Measurements from ENCODE around the gene CCDC124. TPM values are rescaled to one million over a fixed set of nuclear protein-coding genes. Genes with fewer than 3 reads are reported as not detected.

Gene CCDC124
- total RNA-seq, 2 experiments from 2014 or later: 26.9 to 28.1 TPM

- Histone ChIP-seq H3K9me3 (ENCODE audit: control insufficient read depth in 1 of 2, insufficient read depth in 1 of 2, low read length in 2 of 2) (peaks cover 0 to 27% of the 10 kb centered on the region in 2 experiments), H3K36me3 (ENCODE audit: insufficient read depth, low read length) (peaks cover 4% of the 10 kb centered on the region), H3K4me3 (ENCODE audit: low read length) (peak overlapping the region; percentile 38), H3K27me3 (ENCODE audit: control insufficient read depth in 1 of 2, insufficient read depth in 2 of 2, low read length in 2 of 2) (peaks cover 42 to 52% of the 10 kb centered on the region in 2 experiments), H3K27ac (ENCODE audit: low read depth in 1 of 2, low read length in 2 of 2) (no peak overlapping the region), H3K4me1 (ENCODE audit: insufficient read depth, low read length) (peaks cover 63% of the 10 kb centered on the region)
- peaks cover 60% of the 10 kb centered on the region for H3K4me1 Mint-ChIP-seq (ENCODE audit: low read depth)
- H3K4me3 Mint-ChIP-seq: peak overlapping the region; percentile 89
- intact Hi-C loops (cut with DNase I, micrococcal nuclease): no loop called here
- no peaks in the 10 kb centered on the region for H3K9me3 Mint-ChIP-seq
- peaks cover 11% of the 10 kb centered on the region for H3K36me3 Mint-ChIP-seq (ENCODE audit: low read depth)
- no peak for ATAC-seq (ENCODE audit: poor library complexity)
- peak overlapping the region; percentile 44 for H3K27ac Mint-ChIP-seq
- DNase-seq: no peak
- peaks cover 50% of the 10 kb centered on the region for H3K27me3 Mint-ChIP-seq
- POLR2A ChIA-PET: interaction anchor here (0.5 to 2.4 kb wide), 4 partner anchors 10 to 1763 kb away, joined by 3 to 12 read pairs (median 4); partner anchors contain the start of genes CCDC124, FAM32A and RPL18A
- CTCF ChIA-PET: interaction anchor here (1.1 to 3.4 kb wide), 4 partner anchors 11 to 89 kb away, joined by 5 to 11 read pairs (median 6); partner anchors contain the start of genes CCDC124 and RPL18A
- TF ChIP-seq, protein P1, sequence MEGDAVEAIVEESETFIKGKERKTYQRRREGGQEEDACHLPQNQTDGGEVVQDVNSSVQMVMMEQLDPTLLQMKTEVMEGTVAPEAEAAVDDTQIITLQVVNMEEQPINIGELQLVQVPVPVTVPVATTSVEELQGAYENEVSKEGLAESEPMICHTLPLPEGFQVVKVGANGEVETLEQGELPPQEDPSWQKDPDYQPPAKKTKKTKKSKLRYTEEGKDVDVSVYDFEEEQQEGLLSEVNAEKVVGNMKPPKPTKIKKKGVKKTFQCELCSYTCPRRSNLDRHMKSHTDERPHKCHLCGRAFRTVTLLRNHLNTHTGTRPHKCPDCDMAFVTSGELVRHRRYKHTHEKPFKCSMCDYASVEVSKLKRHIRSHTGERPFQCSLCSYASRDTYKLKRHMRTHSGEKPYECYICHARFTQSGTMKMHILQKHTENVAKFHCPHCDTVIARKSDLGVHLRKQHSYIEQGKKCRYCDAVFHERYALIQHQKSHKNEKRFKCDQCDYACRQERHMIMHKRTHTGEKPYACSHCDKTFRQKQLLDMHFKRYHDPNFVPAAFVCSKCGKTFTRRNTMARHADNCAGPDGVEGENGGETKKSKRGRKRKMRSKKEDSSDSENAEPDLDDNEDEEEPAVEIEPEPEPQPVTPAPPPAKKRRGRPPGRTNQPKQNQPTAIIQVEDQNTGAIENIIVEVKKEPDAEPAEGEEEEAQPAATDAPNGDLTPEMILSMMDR (IDR thresholded peaks at IDR 0.05): no peak
These were observed 15.7 kb downstream of the CCDC124 start for GRCh38 chr19:17948514-17948900.

GRCh38 chr19:17948931-17949930 lies 16.4 kb downstream of the CCDC124 start:
- H3K27me3 ChIP-seq (ENCODE audit: control insufficient read depth in 1 of 2, insufficient read depth in 2 of 2, low read length in 2 of 2): peaks cover 47 to 59% of the 10 kb centered on the region in 2 experiments
- no peaks in the 10 kb centered on the region for H3K36me3 ChIP-seq (ENCODE audit: insufficient read depth, low read length)
- H3K9me3 ChIP-seq (ENCODE audit: control insufficient read depth in 1 of 2, insufficient read depth in 1 of 2, low read length in 2 of 2): peaks cover 0 to 31% of the 10 kb centered on the region in 2 experiments
- ATAC-seq (ENCODE audit: poor library complexity) (no peak), DNase-seq (peak in 4 of 14 experiments; percentile 15 to 60 (median 44))
- Mint-ChIP-seq H3K4me1 (ENCODE audit: low read depth) (peaks cover 62% of the 10 kb centered on the region), H3K4me3 (peak overlapping the region; percentile 89), H3K27ac (peak overlapping the region; percentile 71), H3K36me3 (ENCODE audit: low read depth) (peaks cover 9% of the 10 kb centered on the region), H3K9me3 (no peaks in the 10 kb centered on the region), H3K27me3 (peaks cover 56% of the 10 kb centered on the region)
- no peak overlapping the region for H3K27ac ChIP-seq (ENCODE audit: low read depth in 1 of 2, low read length in 2 of 2)
- peaks cover 67% of the 10 kb centered on the region for H3K4me1 ChIP-seq (ENCODE audit: insufficient read depth, low read length)
- peak overlapping the region; percentile 38 for H3K4me3 ChIP-seq (ENCODE audit: low read length)
- TF ChIP-seq, protein P1 (IDR thresholded peaks at IDR 0.05): no peak
- intact Hi-C loops (cut with DNase I, micrococcal nuclease): no loop called here
- POLR2A ChIA-PET: interaction anchor here (0.5 to 2.4 kb wide), 6 partner anchors 11 to 1764 kb away, joined by 3 to 12 read pairs (median 4); partner anchors contain the start of genes CCDC124, FAM32A and RPL18A
- CTCF ChIA-PET: interaction anchor here (1.1 to 3.4 kb wide), 4 partner anchors 11 to 90 kb away, joined by 5 to 11 read pairs (median 6); partner anchors contain the start of genes CCDC124 and RPL18A

GRCh38 chr19:17949956-17950309 lies 17.1 kb downstream of the CCDC124 start:
- Histone ChIP-seq H3K27ac (ENCODE audit: low read depth in 1 of 2, low read length in 2 of 2) (no peak overlapping the region), H3K9me3 (ENCODE audit: control insufficient read depth in 1 of 2, insufficient read depth in 1 of 2, low read length in 2 of 2) (peaks cover 0 to 31% of the 10 kb centered on the region in 2 experiments), H3K36me3 (ENCODE audit: insufficient read depth, low read length) (no peaks in the 10 kb centered on the region), H3K4me1 (ENCODE audit: insufficient read depth, low read length) (peaks cover 67% of the 10 kb centered on the region), H3K4me3 (ENCODE audit: low read length) (no peak overlapping the region), H3K27me3 (ENCODE audit: control insufficient read depth in 1 of 2, insufficient read depth in 2 of 2, low read length in 2 of 2) (peaks cover 53 to 66% of the 10 kb centered on the region in 2 experiments)
- Mint-ChIP-seq H3K36me3 (ENCODE audit: low read depth) (peaks cover 5% of the 10 kb centered on the region), H3K4me3 (peak overlapping the region; percentile 89), H3K9me3 (no peaks in the 10 kb centered on the region), H3K27me3 (peaks cover 62% of the 10 kb centered on the region), H3K4me1 (ENCODE audit: low read depth) (peaks cover 62% of the 10 kb centered on the region), H3K27ac (peak overlapping the region; percentile 71)
- POLR2A ChIA-PET: interaction anchor here (0.6 to 1.0 kb wide), 2 partner anchors 51 to 591 kb away, joined by 3 to 5 read pairs; no protein-coding TSS in a partner anchor
- intact Hi-C loops (cut with DNase I, micrococcal nuclease): no loop called here
- ATAC-seq (ENCODE audit: poor library complexity) (no peak), DNase-seq (peak in 2 of 14 experiments; percentile 36 to 40)
- CTCF ChIA-PET: interaction anchor here (1.8 to 2.2 kb wide), 2 partner anchors 17 to 91 kb away, joined by 5 to 6 read pairs; partner anchors contain the start of genes CCDC124 and RPL18A
- TF ChIP-seq, protein P1 (IDR thresholded peaks at IDR 0.05): no peak

Data from CD4-positive, alpha-beta T cell (primary cell).